GM19324 (cell line): Measurements from ENCODE around the gene HDAC1.
A peak's percentile ranks its signal among the peaks of the same experiment; 100 is the strongest.

Experiments
- ATAC-seq: cut with Tn5 transposase; IDR thresholded peaks from one replicate; pipeline ENCODE4 v1.9.1; 2021; ENCODE audit warnings: mild to moderate bottlenecking, moderate library complexity; ENCODE audit not compliant: unreplicated experiment, low FRiP score

Gene HDAC1

GRCh38 chr1:32321712-32322291, 29.9 kb downstream of the HDAC1 start:
- no peak for ATAC-seq

- ATAC-seq = no peak
Observed at GRCh38 chr1:32327204-32327603, 35.3 kb downstream of the HDAC1 start.

GRCh38 chr1:32329931-32330466, 38.1 kb downstream of the HDAC1 start:
- ATAC-seq = no peak

GRCh38 chr1:32330558-32331151, 38.8 kb downstream of the HDAC1 start:
- no peak for ATAC-seq

- no peak for ATAC-seq
Observed at GRCh38 chr1:32331549-32331948, 39.7 kb downstream of the HDAC1 start.

GRCh38 chr1:32332290-32333079, 40.6 kb downstream of the HDAC1 start:
- no peak for ATAC-seq

GRCh38 chr1:32333251-32333963, 41.5 kb downstream of the HDAC1 start:
- ATAC-seq = no peak

- ATAC-seq = no peak
Observed at GRCh38 chr1:32334274-32334861, 42.5 kb downstream of the HDAC1 start.

- ATAC-seq = peak; percentile 19
Observed at GRCh38 chr1:32334864-32335534, 43.1 kb downstream of the HDAC1 start.

- peak; percentile 21 for ATAC-seq
Observed at GRCh38 chr1:32335535-32335789, 43.6 kb downstream of the HDAC1 start.

GRCh38 chr1:32335790-32336590, 44.1 kb downstream of the HDAC1 start, which contains the start of gene MARCKSL1:
Gene MARCKSL1, minus strand, starts transcription at chr1:32336233. Its CDS starts 200 bp downstream, at chr1:32336033.
- ATAC-seq = peak; percentile 44

- no peak for ATAC-seq
Observed at GRCh38 chr1:32336591-32336932, 44.7 kb downstream of the HDAC1 start.

GRCh38 chr1:32336963-32337675, 45.2 kb downstream of the HDAC1 start:
- no peak for ATAC-seq

- ATAC-seq = no peak
Observed at GRCh38 chr1:32337855-32338636, 46.2 kb downstream of the HDAC1 start.

GRCh38 chr1:32338637-32339145, 46.8 kb downstream of the HDAC1 start:
- no peak for ATAC-seq

- ATAC-seq = no peak
Observed at GRCh38 chr1:32339363-32339978, 47.6 kb downstream of the HDAC1 start.

- no peak for ATAC-seq
Observed at GRCh38 chr1:32341186-32341757, 49.4 kb downstream of the HDAC1 start.
